GM19193 (cell line): Measurements from ENCODE around the gene CATSPER1.

Experiments used
- POLR2A ChIP-seq: IDR thresholded peaks from 4 replicates; pipeline ENCODE4 v1.6.1; 2011; ENCODE audit not compliant: insufficient read depth, insufficient read length; ENCODE audit errors: extremely low read depth

CATSPER1 gene

GRCh38 chr11:66002648-66003225 is 23.5 kb downstream of the CATSPER1 start:
- TF ChIP-seq POLR2A = no peak

- peak; percentile 83 for TF ChIP-seq POLR2A
Measured at GRCh38 chr11:66001942-66002647, 24.2 kb downstream of the CATSPER1 start, which contains the start of the genes BANF1 and EIF1AD. Gene BANF1, plus strand, starts transcription at chr11:66002503. Its CDS starts 748 bp downstream, at chr11:66003251. Gene EIF1AD, minus strand, starts transcription at chr11:66002157. Its CDS starts 1,768 bp downstream, at chr11:66000389.

- TF ChIP-seq POLR2A = no peak
Measured at GRCh38 chr11:65997286-65997685, 29.0 kb downstream of the CATSPER1 start.

- no peak for TF ChIP-seq POLR2A
Measured at GRCh38 chr11:65992056-65992455, 34.2 kb downstream of the CATSPER1 start.

GRCh38 chr11:65988791-65989592 is 37.3 kb downstream of the CATSPER1 start:
- TF ChIP-seq POLR2A = no peak

- TF ChIP-seq POLR2A = no peak
Measured at GRCh38 chr11:65987336-65987735, 38.9 kb downstream of the CATSPER1 start.

GRCh38 chr11:65983589-65983987 is 42.7 kb downstream of the CATSPER1 start:
- TF ChIP-seq POLR2A = no peak

- no peak for TF ChIP-seq POLR2A
Measured at GRCh38 chr11:65982824-65983588, 43.3 kb downstream of the CATSPER1 start.

- TF ChIP-seq POLR2A = no peak
Measured at GRCh38 chr11:65981972-65982823, 44.1 kb downstream of the CATSPER1 start.

- TF ChIP-seq POLR2A = no peak
Measured at GRCh38 chr11:65981101-65981740, 45.1 kb downstream of the CATSPER1 start.

GRCh38 chr11:65979261-65979759 is 47.0 kb downstream of the CATSPER1 start:
- no peak for TF ChIP-seq POLR2A

- TF ChIP-seq POLR2A = no peak
Measured at GRCh38 chr11:65978391-65979238, 47.7 kb downstream of the CATSPER1 start.
